ENCODE data around the gene SLIT1.

The SLIT1 gene

GRCh38 chr10:97010695-97011206 lies 175.0 kb downstream of the SLIT1 start:
- no peaks in the 10 kb centered on the region for H3K27me3 ChIP-seq (ENCODE audit: insufficient read depth, poor library complexity, severe bottlenecking)
- peaks cover 9% of the 10 kb centered on the region for H3K9me3 ChIP-seq (ENCODE audit: severe bottlenecking)
- ATAC-seq (ENCODE audit: low read depth) (no peak), DNase-seq (ENCODE audit: low spot score) (no peak)
- no peaks in the 10 kb centered on the region for H3K4me1 ChIP-seq (ENCODE audit: insufficient read depth, poor library complexity, severe bottlenecking)
- no peaks in the 10 kb centered on the region for H3K36me3 ChIP-seq (ENCODE audit: low read depth)
- no peak overlapping the region for H3K27ac ChIP-seq (ENCODE audit: poor library complexity, severe bottlenecking)
- no peak overlapping the region for H3K4me3 ChIP-seq (ENCODE audit: severe bottlenecking)
- no peak for TF ChIP-seq CTCF (IDR thresholded peaks at IDR 0.05; ENCODE audit: poor library complexity, severe bottlenecking)

GRCh38 chr10:97007417-97007816 lies 178.3 kb downstream of the SLIT1 start:
- peaks cover 9% of the 10 kb centered on the region for H3K9me3 ChIP-seq (ENCODE audit: severe bottlenecking)
- H3K27ac ChIP-seq (ENCODE audit: poor library complexity, severe bottlenecking) = no peak overlapping the region
- no peak overlapping the region for H3K4me3 ChIP-seq (ENCODE audit: severe bottlenecking)
- no peak for ATAC-seq (ENCODE audit: low read depth)
- no peaks in the 10 kb centered on the region for H3K36me3 ChIP-seq (ENCODE audit: low read depth)
- no peak for TF ChIP-seq CTCF (IDR thresholded peaks at IDR 0.05; ENCODE audit: poor library complexity, severe bottlenecking)
- no peaks in the 10 kb centered on the region for H3K4me1 ChIP-seq (ENCODE audit: insufficient read depth, poor library complexity, severe bottlenecking)
- no peaks in the 10 kb centered on the region for H3K27me3 ChIP-seq (ENCODE audit: insufficient read depth, poor library complexity, severe bottlenecking)
- no peak for DNase-seq (ENCODE audit: low spot score)

DNA sequence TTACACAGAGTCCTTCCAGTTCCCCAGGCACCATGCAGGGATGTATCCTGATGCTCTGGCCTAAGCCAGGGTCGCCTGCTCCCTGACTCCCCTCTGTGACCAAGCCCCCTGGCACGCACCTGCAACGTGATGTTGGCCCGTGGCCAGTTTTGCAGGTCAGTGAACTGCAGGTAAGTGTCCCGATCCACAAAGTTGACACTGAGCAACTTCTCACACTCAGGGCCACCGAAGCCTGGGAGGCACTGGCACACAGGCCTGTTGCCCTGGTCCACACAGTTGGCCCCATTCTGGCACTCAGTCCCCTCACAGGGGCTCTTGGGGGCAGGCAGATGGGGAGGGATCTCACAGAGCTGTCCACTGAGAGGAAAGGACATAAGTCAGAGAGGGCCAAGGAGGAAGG lies 179.4 kb downstream of the SLIT1 start:
- no peak for DNase-seq (ENCODE audit: low spot score)
- H3K4me1 ChIP-seq (ENCODE audit: insufficient read depth, poor library complexity, severe bottlenecking) = no peaks in the 10 kb centered on the region
- no peaks in the 10 kb centered on the region for H3K27me3 ChIP-seq (ENCODE audit: insufficient read depth, poor library complexity, severe bottlenecking)
- peaks cover 9% of the 10 kb centered on the region for H3K9me3 ChIP-seq (ENCODE audit: severe bottlenecking)
- ATAC-seq (ENCODE audit: low read depth) = no peak
- TF ChIP-seq CTCF (IDR thresholded peaks at IDR 0.05; ENCODE audit: poor library complexity, severe bottlenecking) = no peak
- no peak overlapping the region for H3K27ac ChIP-seq (ENCODE audit: poor library complexity, severe bottlenecking)
- H3K4me3 ChIP-seq (ENCODE audit: severe bottlenecking) = no peak overlapping the region
- no peaks in the 10 kb centered on the region for H3K36me3 ChIP-seq (ENCODE audit: low read depth)

DNA sequence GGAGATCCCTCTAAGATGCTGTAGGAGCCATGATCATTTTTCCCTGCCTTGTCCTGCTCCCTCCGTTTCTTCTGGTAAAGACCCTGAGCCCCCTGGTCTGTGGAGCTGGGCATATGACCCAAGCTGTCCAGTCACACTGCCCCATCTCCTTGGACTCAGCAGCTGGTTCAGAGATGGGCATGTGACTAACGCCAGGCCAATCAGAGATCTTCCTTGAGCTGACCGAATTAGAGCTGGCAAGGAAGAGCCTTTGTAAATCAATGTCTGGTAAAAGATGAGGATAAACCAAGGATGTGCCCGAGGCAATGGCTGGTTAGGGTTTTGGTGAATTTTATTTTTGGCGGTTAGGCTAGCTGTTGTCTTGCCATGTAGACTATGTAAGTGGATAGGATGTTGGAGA lies 180.4 kb downstream of the SLIT1 start:
- peaks cover 1% of the 10 kb centered on the region for H3K4me1 ChIP-seq (ENCODE audit: insufficient read depth, poor library complexity, severe bottlenecking)
- H3K4me3 ChIP-seq (ENCODE audit: severe bottlenecking) = no peak overlapping the region
- H3K36me3 ChIP-seq (ENCODE audit: low read depth) = no peaks in the 10 kb centered on the region
- no peak for ATAC-seq (ENCODE audit: low read depth)
- H3K27me3 ChIP-seq (ENCODE audit: insufficient read depth, poor library complexity, severe bottlenecking) = no peaks in the 10 kb centered on the region
- H3K9me3 ChIP-seq (ENCODE audit: severe bottlenecking) = peaks cover 9% of the 10 kb centered on the region
- H3K27ac ChIP-seq (ENCODE audit: poor library complexity, severe bottlenecking) = no peak overlapping the region
- no peak for TF ChIP-seq CTCF (IDR thresholded peaks at IDR 0.05; ENCODE audit: poor library complexity, severe bottlenecking)
- no peak for DNase-seq (ENCODE audit: low spot score)

- peaks cover 6% of the 10 kb centered on the region for H3K4me1 ChIP-seq (ENCODE audit: insufficient read depth, poor library complexity, severe bottlenecking)
- no peak overlapping the region for H3K4me3 ChIP-seq (ENCODE audit: severe bottlenecking)
- no peak for ATAC-seq (ENCODE audit: low read depth)
- H3K27ac ChIP-seq (ENCODE audit: poor library complexity, severe bottlenecking) = no peak overlapping the region
- TF ChIP-seq CTCF (IDR thresholded peaks at IDR 0.05; ENCODE audit: poor library complexity, severe bottlenecking) = no peak
- H3K9me3 ChIP-seq (ENCODE audit: severe bottlenecking) = peaks cover 9% of the 10 kb centered on the region
- no peaks in the 10 kb centered on the region for H3K27me3 ChIP-seq (ENCODE audit: insufficient read depth, poor library complexity, severe bottlenecking)
- H3K36me3 ChIP-seq (ENCODE audit: low read depth) = no peaks in the 10 kb centered on the region
- DNase-seq (ENCODE audit: low spot score) = no peak
Measured at GRCh38 chr10:97004591-97004990, 181.2 kb downstream of the SLIT1 start.

Measured in RWPE2 (cell line).